ENCODE data around the gene TICRR. TPM values are rescaled to one million over a fixed set of nuclear protein-coding genes. Genes with fewer than 3 reads are reported as not detected.
A peak's percentile ranks its signal among the peaks of the same experiment; 100 is the strongest.

TICRR gene, protein sequence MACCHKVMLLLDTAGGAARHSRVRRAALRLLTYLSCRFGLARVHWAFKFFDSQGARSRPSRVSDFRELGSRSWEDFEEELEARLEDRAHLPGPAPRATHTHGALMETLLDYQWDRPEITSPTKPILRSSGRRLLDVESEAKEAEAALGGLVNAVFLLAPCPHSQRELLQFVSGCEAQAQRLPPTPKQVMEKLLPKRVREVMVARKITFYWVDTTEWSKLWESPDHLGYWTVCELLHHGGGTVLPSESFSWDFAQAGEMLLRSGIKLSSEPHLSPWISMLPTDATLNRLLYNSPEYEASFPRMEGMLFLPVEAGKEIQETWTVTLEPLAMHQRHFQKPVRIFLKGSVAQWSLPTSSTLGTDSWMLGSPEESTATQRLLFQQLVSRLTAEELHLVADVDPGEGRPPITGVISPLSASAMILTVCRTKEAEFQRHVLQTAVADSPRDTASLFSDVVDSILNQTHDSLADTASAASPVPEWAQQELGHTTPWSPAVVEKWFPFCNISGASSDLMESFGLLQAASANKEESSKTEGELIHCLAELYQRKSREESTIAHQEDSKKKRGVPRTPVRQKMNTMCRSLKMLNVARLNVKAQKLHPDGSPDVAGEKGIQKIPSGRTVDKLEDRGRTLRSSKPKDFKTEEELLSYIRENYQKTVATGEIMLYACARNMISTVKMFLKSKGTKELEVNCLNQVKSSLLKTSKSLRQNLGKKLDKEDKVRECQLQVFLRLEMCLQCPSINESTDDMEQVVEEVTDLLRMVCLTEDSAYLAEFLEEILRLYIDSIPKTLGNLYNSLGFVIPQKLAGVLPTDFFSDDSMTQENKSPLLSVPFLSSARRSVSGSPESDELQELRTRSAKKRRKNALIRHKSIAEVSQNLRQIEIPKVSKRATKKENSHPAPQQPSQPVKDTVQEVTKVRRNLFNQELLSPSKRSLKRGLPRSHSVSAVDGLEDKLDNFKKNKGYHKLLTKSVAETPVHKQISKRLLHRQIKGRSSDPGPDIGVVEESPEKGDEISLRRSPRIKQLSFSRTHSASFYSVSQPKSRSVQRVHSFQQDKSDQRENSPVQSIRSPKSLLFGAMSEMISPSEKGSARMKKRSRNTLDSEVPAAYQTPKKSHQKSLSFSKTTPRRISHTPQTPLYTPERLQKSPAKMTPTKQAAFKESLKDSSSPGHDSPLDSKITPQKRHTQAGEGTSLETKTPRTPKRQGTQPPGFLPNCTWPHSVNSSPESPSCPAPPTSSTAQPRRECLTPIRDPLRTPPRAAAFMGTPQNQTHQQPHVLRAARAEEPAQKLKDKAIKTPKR (N-terminal part only)
- under 1 TPM in 3 of 4 donors, not detected in 1; 0.06 to 0.23 (median 0.18) TPM for total RNA-seq
- polyA plus RNA-seq, result 0.09 TPM
- long read RNA-seq, donor 1, result 0 reads
- long read RNA-seq, donor 2, result 0 reads
- long read RNA-seq, donor 3, result 0 reads
- long read RNA-seq, donor 4, result 0 reads

DNA sequence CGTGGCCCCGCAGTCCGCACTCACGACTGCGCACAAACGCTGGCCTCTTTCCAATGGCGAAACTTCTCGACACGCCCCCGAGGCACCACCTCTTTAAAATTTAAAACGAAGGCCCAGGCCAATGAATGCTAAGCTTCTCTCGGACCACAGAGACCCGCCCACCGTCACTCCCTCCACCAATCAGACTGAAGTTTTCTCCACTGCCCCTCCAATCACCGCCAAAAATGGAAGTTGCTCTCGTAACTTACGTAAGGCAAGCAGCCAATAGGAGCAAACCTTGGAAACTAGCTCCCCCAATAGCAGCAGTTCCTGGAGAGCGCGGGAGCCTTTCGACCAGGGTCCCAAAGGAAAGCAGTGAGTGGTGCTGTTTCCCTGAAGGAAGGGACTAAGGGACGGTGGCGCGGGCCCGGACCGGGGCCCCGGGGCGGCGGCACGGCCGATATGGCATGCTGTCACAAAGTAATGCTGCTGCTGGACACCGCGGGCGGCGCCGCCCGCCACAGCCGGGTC is at the start of gene TICRR:
TSS of gene TICRR (plus strand) at position 324 of the 510 bp plus-strand sequence. CDS start at position 442, 118 bp downstream.
- H3K4me1 ChIP-seq (ENCODE audit: control insufficient read depth, insufficient read depth, low read length), result no peaks in the 10 kb centered on the region
- DNase-seq (peak; percentile 96 to 97 (median 96)), ATAC-seq (peak; percentile 99 to 100)
- H3K27me3 ChIP-seq (ENCODE audit: control insufficient read depth, insufficient read depth), result no peaks in the 10 kb centered on the region
- intact Hi-C loops (cut with DNase I), result no loop called here
- no peak within 1 kb of the TSS for H3K27ac ChIP-seq (ENCODE audit: low read length)
- 1% methylated on average over 37 of the region's 37 CpGs for WGBS
- H3K4me3 ChIP-seq (ENCODE audit: low read length), result peak within 1 kb of the TSS; percentile 65
- H3K9me3 ChIP-seq (ENCODE audit: control insufficient read depth, low read length), result no peaks in the 10 kb centered on the region

DNA sequence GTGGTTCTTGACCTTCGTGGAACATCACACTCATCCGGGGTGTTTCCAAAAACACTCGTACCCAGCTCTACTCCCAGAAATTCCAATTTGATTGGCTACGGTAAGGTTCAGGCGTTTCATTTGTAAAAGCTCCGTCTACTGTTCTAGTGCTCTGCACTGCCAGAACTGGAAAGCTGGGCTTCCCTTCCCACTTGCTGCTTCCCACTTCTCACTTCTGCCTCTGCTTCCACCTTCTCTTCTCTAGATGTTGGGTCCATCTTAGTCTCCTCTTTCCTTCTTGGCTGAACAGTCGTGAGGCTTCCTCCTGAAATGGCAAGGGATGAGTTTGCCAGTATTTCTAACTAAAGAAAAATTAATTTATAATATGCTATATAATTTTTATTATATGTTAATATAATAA is 49.1 kb upstream of the TICRR start:
- Histone ChIP-seq H3K4me3 (ENCODE audit: low read length) (no peak overlapping the region), H3K9me3 (ENCODE audit: control insufficient read depth, low read length) (no peaks in the 10 kb centered on the region), H3K4me1 (ENCODE audit: control insufficient read depth, insufficient read depth, low read length) (no peaks in the 10 kb centered on the region), H3K27me3 (ENCODE audit: control insufficient read depth, insufficient read depth) (no peaks in the 10 kb centered on the region), H3K27ac (ENCODE audit: low read length) (no peak overlapping the region)
- DNase-seq (no peak), ATAC-seq (no peak)
- 86% methylated on average over 7 of the region's 7 CpGs for WGBS
- intact Hi-C loops (cut with DNase I), result no loop called here

GRCh38 chr15:89526601-89527441 is 48.4 kb upstream of the TICRR start:
- intact Hi-C loops (cut with DNase I), result no loop called here
- no peaks in the 10 kb centered on the region for H3K9me3 ChIP-seq (ENCODE audit: control insufficient read depth, low read length)

DNA sequence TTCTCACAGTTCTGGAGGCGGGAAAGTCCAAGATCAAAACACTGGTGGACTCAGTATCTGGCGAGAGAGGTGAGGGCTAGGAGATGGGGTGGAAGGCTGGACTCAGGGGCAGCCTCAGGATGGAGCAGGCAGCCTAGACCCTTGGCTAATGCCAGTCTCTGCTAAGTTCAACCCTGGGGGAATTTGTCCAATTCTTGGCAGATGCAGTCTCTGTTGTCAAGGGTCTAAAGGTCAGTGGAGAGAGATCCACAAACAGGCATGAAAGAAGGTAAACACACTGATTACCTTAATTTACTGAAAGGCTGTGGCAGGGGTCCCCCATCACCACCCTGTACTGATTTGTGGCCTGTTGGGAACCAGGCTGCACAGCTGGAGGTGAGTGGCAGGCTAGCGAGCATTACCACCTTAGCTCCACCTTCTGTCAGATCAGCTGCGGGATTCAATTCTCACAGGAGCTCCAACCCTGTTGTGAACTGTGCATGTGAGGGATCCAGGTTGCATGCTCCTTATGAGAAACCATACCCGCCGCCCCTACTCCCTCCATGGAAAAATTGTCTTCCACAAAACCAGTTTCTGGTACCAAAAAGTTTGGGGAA is 46.4 kb upstream of the TICRR start:
- Histone ChIP-seq H3K4me1 (ENCODE audit: control insufficient read depth, insufficient read depth, low read length) (no peaks in the 10 kb centered on the region), H3K4me3 (ENCODE audit: low read length) (no peak overlapping the region), H3K27ac (ENCODE audit: low read length) (no peak overlapping the region), H3K27me3 (ENCODE audit: control insufficient read depth, insufficient read depth) (no peaks in the 10 kb centered on the region), H3K9me3 (ENCODE audit: control insufficient read depth, low read length) (no peaks in the 10 kb centered on the region)
- WGBS, result 77% methylated on average over 6 of the region's 6 CpGs
- intact Hi-C loops (cut with DNase I), result no loop called here
- ATAC-seq, result no peak
- no peak for DNase-seq

More at GRCh38 chr15:89526601-89527441, 48.4 kb upstream of the TICRR start:
- WGBS, result 71% methylated on average over 10 of the region's 10 CpGs
- H3K27me3 ChIP-seq (ENCODE audit: control insufficient read depth, insufficient read depth), result no peaks in the 10 kb centered on the region
- H3K4me3 ChIP-seq (ENCODE audit: low read length), result no peak overlapping the region
- H3K4me1 ChIP-seq (ENCODE audit: control insufficient read depth, insufficient read depth, low read length), result no peaks in the 10 kb centered on the region
- ATAC-seq (no peak), DNase-seq (no peak)
- no peak overlapping the region for H3K27ac ChIP-seq (ENCODE audit: low read length)

GRCh38 chr15:89530976-89531375 is 44.3 kb upstream of the TICRR start:
- Histone ChIP-seq H3K27ac (ENCODE audit: low read length) (no peak overlapping the region), H3K27me3 (ENCODE audit: control insufficient read depth, insufficient read depth) (no peaks in the 10 kb centered on the region), H3K4me3 (ENCODE audit: low read length) (no peak overlapping the region), H3K4me1 (ENCODE audit: control insufficient read depth, insufficient read depth, low read length) (no peaks in the 10 kb centered on the region), H3K9me3 (ENCODE audit: control insufficient read depth, low read length) (no peaks in the 10 kb centered on the region)
- WGBS, result 88% methylated on average over 5 of the region's 5 CpGs
- DNase-seq (no peak), ATAC-seq (no peak)
- intact Hi-C loops (cut with DNase I), result no loop called here

DNA sequence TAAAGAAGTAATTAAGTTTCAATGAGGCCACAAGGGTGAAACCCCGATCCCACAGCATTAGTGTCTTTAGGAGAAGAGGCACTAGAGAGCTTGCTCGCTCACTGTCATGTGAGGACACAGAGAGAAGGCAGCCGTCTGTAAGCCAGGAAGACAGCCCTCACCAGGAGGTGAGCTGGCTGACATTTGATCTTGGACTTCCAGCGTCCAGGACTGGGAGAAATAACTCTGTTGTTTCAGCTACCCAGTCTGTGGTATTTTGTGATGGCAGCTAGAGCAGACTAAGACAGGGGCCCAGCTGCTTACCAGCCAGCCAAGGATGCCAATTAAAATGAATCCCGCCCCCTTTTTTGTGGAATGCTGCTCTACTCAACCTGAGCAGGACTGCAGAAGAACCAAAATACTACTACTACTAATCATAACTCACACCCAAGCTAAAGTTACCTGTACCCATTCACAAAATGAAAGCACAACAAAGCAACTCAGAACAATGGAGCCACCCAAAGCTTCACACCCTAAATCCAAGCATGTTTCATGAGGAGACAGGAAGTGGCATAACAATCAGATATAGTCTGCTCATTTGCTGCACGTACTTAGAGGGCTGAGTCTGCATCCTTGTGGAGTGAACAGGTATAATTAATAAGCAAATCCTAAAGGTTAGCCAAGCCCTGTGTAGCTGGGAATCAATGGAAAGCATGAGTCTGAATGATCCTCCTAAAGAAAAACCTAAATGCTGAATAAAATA is 43.3 kb upstream of the TICRR start:
- Histone ChIP-seq H3K27ac (ENCODE audit: low read length) (no peak overlapping the region), H3K9me3 (ENCODE audit: control insufficient read depth, low read length) (no peaks in the 10 kb centered on the region), H3K27me3 (ENCODE audit: control insufficient read depth, insufficient read depth) (no peaks in the 10 kb centered on the region), H3K4me1 (ENCODE audit: control insufficient read depth, insufficient read depth, low read length) (no peaks in the 10 kb centered on the region), H3K4me3 (ENCODE audit: low read length) (no peak overlapping the region)
- no peak for ATAC-seq
- no peak for DNase-seq
- WGBS, result 67% methylated on average over 6 of the region's 6 CpGs
- intact Hi-C loops (cut with DNase I), result no loop called here

- peaks cover 2% of the 10 kb centered on the region for H3K9me3 ChIP-seq (ENCODE audit: control insufficient read depth, low read length)
- intact Hi-C loops (cut with DNase I), result no loop called here
- H3K27me3 ChIP-seq (ENCODE audit: control insufficient read depth, insufficient read depth), result no peaks in the 10 kb centered on the region
- no peaks in the 10 kb centered on the region for H3K4me1 ChIP-seq (ENCODE audit: control insufficient read depth, insufficient read depth, low read length)
- DNase-seq (no peak), ATAC-seq (no peak)
- no peak overlapping the region for H3K4me3 ChIP-seq (ENCODE audit: low read length)
- no peak overlapping the region for H3K27ac ChIP-seq (ENCODE audit: low read length)
- 80% methylated on average over 4 of the region's 4 CpGs for WGBS
Observed at GRCh38 chr15:89533861-89534544, 41.3 kb upstream of the TICRR start.

GRCh38 chr15:89539027-89539426 is 36.2 kb upstream of the TICRR start:
- WGBS, result 74% methylated on average over 2 of the region's 2 CpGs
- H3K4me1 ChIP-seq (ENCODE audit: control insufficient read depth, insufficient read depth, low read length), result no peaks in the 10 kb centered on the region
- no peak overlapping the region for H3K4me3 ChIP-seq (ENCODE audit: low read length)
- no peaks in the 10 kb centered on the region for H3K27me3 ChIP-seq (ENCODE audit: control insufficient read depth, insufficient read depth)
- intact Hi-C loops (cut with DNase I), result no loop called here
- DNase-seq (no peak), ATAC-seq (no peak)
- no peak overlapping the region for H3K27ac ChIP-seq (ENCODE audit: low read length)
- peaks cover 2% of the 10 kb centered on the region for H3K9me3 ChIP-seq (ENCODE audit: control insufficient read depth, low read length)

GRCh38 chr15:89542369-89542768 is 32.9 kb upstream of the TICRR start:
- Histone ChIP-seq H3K4me1 (ENCODE audit: control insufficient read depth, insufficient read depth, low read length) (no peaks in the 10 kb centered on the region), H3K27me3 (ENCODE audit: control insufficient read depth, insufficient read depth) (no peaks in the 10 kb centered on the region), H3K9me3 (ENCODE audit: control insufficient read depth, low read length) (peaks cover 2% of the 10 kb centered on the region), H3K4me3 (ENCODE audit: low read length) (no peak overlapping the region), H3K27ac (ENCODE audit: low read length) (no peak overlapping the region)
- DNase-seq, result no peak
- ATAC-seq, result no peak
- intact Hi-C loops (cut with DNase I), result no loop called here
- 71% methylated on average over 3 of the region's 3 CpGs for WGBS
